Loucy (cell line): Measurements from ENCODE around the gene HOXA13.

Source experiments
- H2AFZ ChIP-seq: fragments of 200-600 bp; sonication (generic); 2 replicates; pipeline ENCODE4 v1.6.0; 2016; ENCODE audit warnings: antibody characterized with exemption, mild to moderate bottlenecking, low read length, moderate library complexity
- H3F3A ChIP-seq: fragments of 200-600 bp; 2 replicates; pipeline ENCODE4 v1.6.0; 2016; ENCODE audit warnings: antibody characterized with exemption, low read depth, mild to moderate bottlenecking
- H3K27me3 ChIP-seq: fragments of 200-600 bp; sonication (generic); 2 replicates; pipeline ENCODE4 v1.6.1; 2014; ENCODE audit warnings: low read length, mild to moderate bottlenecking; ENCODE audit not compliant: insufficient read depth, poor library complexity, severe bottlenecking
- H3K36me3 ChIP-seq: fragments of 200-600 bp; sonication (generic); 2 replicates; pipeline ENCODE4 v1.6.1; 2016; ENCODE audit warnings: low read length; ENCODE audit not compliant: insufficient read depth
- H3K4me1 ChIP-seq: fragments of 200-600 bp; sonication (generic); 2 replicates; pipeline ENCODE4 v1.5.1; 2014; ENCODE audit warnings: low read length, mild to moderate bottlenecking; ENCODE audit not compliant: insufficient read depth, poor library complexity, severe bottlenecking
- H3K4me2 ChIP-seq: fragments of 200-600 bp; sonication (generic); 2 replicates; pipeline ENCODE4 v1.6.0; 2014; ENCODE audit warnings: antibody characterized with exemption, low read length, low read depth, mild to moderate bottlenecking; ENCODE audit not compliant: poor library complexity, severe bottlenecking
- H3K4me3 ChIP-seq: fragments of 200-600 bp; sonication (generic); 2 replicates; pipeline ENCODE4 v1.5.1; 2014; ENCODE audit warnings: low read length, mild to moderate bottlenecking, mixed read lengths; ENCODE audit not compliant: poor library complexity, severe bottlenecking
- H3K79me2 ChIP-seq: fragments of 200-600 bp; sonication (generic); 2 replicates; pipeline ENCODE4 v1.6.1; 2014; ENCODE audit warnings: low read length; ENCODE audit not compliant: insufficient read depth
- H3K9ac ChIP-seq: fragments of 200-600 bp; sonication (generic); 2 replicates; pipeline ENCODE4 v1.6.0; 2014; ENCODE audit warnings: mild to moderate bottlenecking, low read depth, low read length, moderate library complexity; ENCODE audit not compliant: poor library complexity, severe bottlenecking
- H3K9me2 ChIP-seq: fragments of 200-600 bp; sonication (generic); replicated peaks from 2 replicates; pipeline ENCODE4 v1.6.1; 2016; ENCODE audit warnings: low read depth, low read length, mixed read lengths
- H3K9me3 ChIP-seq: fragments of 200-600 bp; sonication (generic); 2 replicates; pipeline ENCODE4 v1.6.1; 2014; ENCODE audit warnings: mild to moderate bottlenecking, antibody characterized with exemption, low read length, low read depth; ENCODE audit not compliant: insufficient read depth
- H4K20me1 ChIP-seq: fragments of 200-600 bp; sonication (generic); 2 replicates; pipeline ENCODE4 v1.6.0; 2014; ENCODE audit warnings: antibody characterized with exemption, low read length, mild to moderate bottlenecking; ENCODE audit not compliant: insufficient read depth, poor library complexity, severe bottlenecking
- CTCF ChIP-seq: fragments of 200-600 bp; sonication (generic); conservative IDR thresholded peaks from 2 replicates; pipeline ENCODE4 v1.5.1; 2014; ENCODE audit warnings: mild to moderate bottlenecking, antibody characterized with exemption, low read length
- EZH2phosphoT487 ChIP-seq: fragments of 200-600 bp; IDR thresholded peaks from 2 replicates; pipeline ENCODE4 v1.6.1; 2018; ENCODE audit warnings: antibody characterized with exemption, mild to moderate bottlenecking, moderate library complexity, borderline replicate concordance

Gene HOXA13

GRCh38 chr7:27171637-27172314 lies 28.1 kb downstream of the HOXA13 start:
- Histone ChIP-seq H4K20me1 (peaks cover 63% of the 10 kb centered on the region), H3K9me3 (no peaks in the 10 kb centered on the region), H2AFZ (no peak overlapping the region), H3K27me3 (peaks cover 49% of the 10 kb centered on the region), H3K36me3 (peaks cover 42% of the 10 kb centered on the region), H3K9me2 (no peaks in the 10 kb centered on the region), H3K4me1 (peaks cover 23% of the 10 kb centered on the region), H3K9ac (peak overlapping the region; percentile 99), H3K4me3 (peak overlapping the region; percentile 94), H3F3A (0 out of 2 replicates have a peak, but pooled peaks cover 6% of the 10 kb centered on the region), H3K79me2 (peaks cover 100% of the 10 kb centered on the region), H3K4me2 (peak overlapping the region; percentile 98)
- 0 out of 2 replicates have a peak, but pooled peaks have one; percentile 10 for TF ChIP-seq CTCF
- no peak for TF ChIP-seq EZH2phosphoT487

- H3K4me3 ChIP-seq, result peak overlapping the region; percentile 94
- peaks cover 63% of the 10 kb centered on the region for H4K20me1 ChIP-seq
- peaks cover 100% of the 10 kb centered on the region for H3K79me2 ChIP-seq
Observed at GRCh38 chr7:27171325-27171636, 28.6 kb downstream of the HOXA13 start.

GRCh38 chr7:27170426-27171324 lies 29.2 kb downstream of the HOXA13 start:
- H3K9ac ChIP-seq, result peak overlapping the region; percentile 99
- peak overlapping the region; percentile 94 for H3K4me3 ChIP-seq
- H3K79me2 ChIP-seq, result peaks cover 99% of the 10 kb centered on the region
- no peak overlapping the region for H2AFZ ChIP-seq
- peaks cover 42% of the 10 kb centered on the region for H3K36me3 ChIP-seq
- peak overlapping the region; percentile 98 for H3K4me2 ChIP-seq
- no peaks in the 10 kb centered on the region for H3K9me3 ChIP-seq
- H4K20me1 ChIP-seq, result peaks cover 58% of the 10 kb centered on the region
- H3K27me3 ChIP-seq, result peaks cover 56% of the 10 kb centered on the region
- peaks cover 17% of the 10 kb centered on the region for H3K4me1 ChIP-seq
- peaks cover 6% of the 10 kb centered on the region; the same call in 1 of the 2 replicates for H3F3A ChIP-seq
- TF ChIP-seq EZH2phosphoT487 (no peak), CTCF (no peak)
- no peaks in the 10 kb centered on the region for H3K9me2 ChIP-seq

More at GRCh38 chr7:27171325-27171636, 28.6 kb downstream of the HOXA13 start:
- Histone ChIP-seq H3K9ac (peak overlapping the region; percentile 99), H3K9me3 (no peaks in the 10 kb centered on the region), H3K4me2 (peak overlapping the region; percentile 98), H3F3A (peaks cover 6% of the 10 kb centered on the region; the same call in 1 of the 2 replicates), H3K27me3 (peaks cover 54% of the 10 kb centered on the region), H2AFZ (no peak overlapping the region), H3K36me3 (peaks cover 42% of the 10 kb centered on the region), H3K4me1 (peaks cover 18% of the 10 kb centered on the region), H3K9me2 (no peaks in the 10 kb centered on the region)
- TF ChIP-seq CTCF (no peak), EZH2phosphoT487 (no peak)
